Cardiac fibroblast (primary cell): ENCODE results near the gene NT5DC4.

Experiments used
- DNase-seq, 2 donors: peaks; one replicate each; pipeline versions ENCODE4 v3.0.0 to v3.0.0-alpha.2; 2010; ENCODE audit warnings: low read depth in 2 of 2
- H3K4me3 ChIP-seq, 2 donors: replicated peaks in 1 of 2; 1 replicate in 1 of 2; 2 replicates in 1 of 2; pipeline ENCODE4 v1.5.1; 2011; ENCODE audit warnings: low read depth in 2 of 2, low read length in 2 of 2, mild to moderate bottlenecking in 2 of 2, moderate library complexity in 1 of 2
- CTCF ChIP-seq: IDR thresholded peaks from one replicate; pipeline ENCODE4 v1.5.1; 2011; ENCODE audit warnings: low read depth, mild to moderate bottlenecking, low read length, inconsistent platforms

The NT5DC4 gene

GRCh38 chr2:112720785-112721184 lies at the start of gene NT5DC4:
TSS of gene NT5DC4 (plus strand) at chr2:112721020. CDS start at chr2:112721080, 60 bp downstream.
- TF ChIP-seq CTCF, result no peak
- DNase-seq, result no peak
- H3K4me3 ChIP-seq, result no peak within 1 kb of the TSS

- DNase-seq, result no peak
- no peak for TF ChIP-seq CTCF
- no peak overlapping the region for H3K4me3 ChIP-seq
Measured at GRCh38 chr2:112671801-112672200, 49.0 kb upstream of the NT5DC4 start.

- H3K4me3 ChIP-seq, result no peak overlapping the region
- DNase-seq, result no peak
- no peak for TF ChIP-seq CTCF
Measured at GRCh38 chr2:112673008-112673407, 47.8 kb upstream of the NT5DC4 start.

- DNase-seq, result peak; percentile 66 to 94
- no peak for TF ChIP-seq CTCF
- no peak overlapping the region for H3K4me3 ChIP-seq
Measured at GRCh38 chr2:112674229-112674628, 46.6 kb upstream of the NT5DC4 start.

GRCh38 chr2:112679484-112679883 lies 41.3 kb upstream of the NT5DC4 start:
- no peak for TF ChIP-seq CTCF
- peak; percentile 28 to 65 for DNase-seq
- no peak overlapping the region for H3K4me3 ChIP-seq

GRCh38 chr2:112680666-112681101 lies 40.1 kb upstream of the NT5DC4 start:
- DNase-seq, result no peak
- TF ChIP-seq CTCF, result no peak
- no peak overlapping the region for H3K4me3 ChIP-seq

- TF ChIP-seq CTCF, result no peak
- no peak for DNase-seq
- H3K4me3 ChIP-seq, result no peak overlapping the region
Measured at GRCh38 chr2:112682101-112682500, 38.7 kb upstream of the NT5DC4 start.
